HEK293 (cell line): ENCODE data around the gene FADS2.

Source experiments
- AEBP2 ChIP-seq: fragments of 450-650 bp; formaldehyde crosslinking; IDR thresholded peaks from 2 replicates; pipeline ENCODE4 v1.5.1; 2016; ENCODE audit warnings: missing biosample characterization, missing genetic modification characterization, borderline replicate concordance
- ATF2 ChIP-seq: fragments of 450-650 bp; formaldehyde crosslinking; IDR thresholded peaks from 2 replicates; pipeline ENCODE4 v1.5.1; 2016; ENCODE audit warnings: missing biosample characterization, missing genetic modification characterization, low read depth
- FEZF1 ChIP-seq: fragments of 450-650 bp; formaldehyde crosslinking; IDR thresholded peaks from 2 replicates; pipeline ENCODE4 v1.5.1; 2016; ENCODE audit warnings: missing biosample characterization, missing genetic modification characterization
- HIC1 ChIP-seq: fragments of 450-650 bp; formaldehyde crosslinking; IDR thresholded peaks from 2 replicates; pipeline ENCODE4 v1.5.1; 2016; ENCODE audit warnings: missing biosample characterization, missing genetic modification characterization
- KLF9 ChIP-seq: fragments of 450-650 bp; formaldehyde crosslinking; IDR thresholded peaks from 2 replicates; pipeline ENCODE4 v1.5.1; 2016; ENCODE audit warnings: missing biosample characterization, missing genetic modification characterization, low read depth
- MZF1 ChIP-seq: fragments of 450-650 bp; formaldehyde crosslinking; IDR thresholded peaks from 2 replicates; pipeline ENCODE4 v1.5.1; 2017; ENCODE audit warnings: missing biosample characterization, missing genetic modification characterization, borderline replicate concordance
- SALL2 ChIP-seq: fragments of 450-650 bp; formaldehyde crosslinking; IDR thresholded peaks from 2 replicates; pipeline ENCODE4 v1.5.0; 2017; ENCODE audit warnings: missing biosample characterization, mild to moderate bottlenecking, missing genetic modification characterization, borderline replicate concordance
- SCRT1 ChIP-seq: fragments of 450-650 bp; formaldehyde crosslinking; IDR thresholded peaks from 2 replicates; pipeline ENCODE4 v1.5.1; 2016; ENCODE audit warnings: missing biosample characterization, missing genetic modification characterization, borderline replicate concordance
- ZBTB17 ChIP-seq: fragments of 450-650 bp; formaldehyde crosslinking; IDR thresholded peaks from 2 replicates; pipeline ENCODE4 v1.5.1; 2016; ENCODE audit warnings: missing biosample characterization, missing genetic modification characterization
- ZNF138 ChIP-seq: fragments of 450-650 bp; formaldehyde crosslinking; IDR thresholded peaks from 2 replicates; pipeline ENCODE4 v1.5.1; 2016; ENCODE audit warnings: missing biosample characterization, missing genetic modification characterization, borderline replicate concordance
- ZNF148 ChIP-seq: fragments of 450-650 bp; formaldehyde crosslinking; IDR thresholded peaks from 2 replicates; pipeline ENCODE4 v1.5.0; 2017; ENCODE audit warnings: missing biosample characterization, missing genetic modification characterization, borderline replicate concordance
- ZNF18 ChIP-seq: fragments of 450-650 bp; formaldehyde crosslinking; IDR thresholded peaks from 2 replicates; pipeline ENCODE4 v1.5.1; 2016; ENCODE audit warnings: missing biosample characterization, missing genetic modification characterization
- ZNF19 ChIP-seq: fragments of 450-650 bp; formaldehyde crosslinking; IDR thresholded peaks from 2 replicates; pipeline ENCODE4; 2016; ENCODE audit warnings: missing biosample characterization, missing genetic modification characterization, low read depth
- ZNF292 ChIP-seq: fragments of 450-650 bp; formaldehyde crosslinking; IDR thresholded peaks from 2 replicates; pipeline ENCODE4 v1.5.1; 2016; ENCODE audit warnings: low read depth, missing biosample characterization, missing genetic modification characterization, borderline replicate concordance
- ZNF391 ChIP-seq: fragments of 450-650 bp; formaldehyde crosslinking; IDR thresholded peaks from 2 replicates; pipeline ENCODE4 v1.5.1; 2016; ENCODE audit warnings: low read depth, missing biosample characterization, missing genetic modification characterization, borderline replicate concordance
- ZNF426 ChIP-seq: fragments of 450-650 bp; formaldehyde crosslinking; IDR thresholded peaks from 2 replicates; pipeline ENCODE4 v1.5.1; 2017; ENCODE audit warnings: missing biosample characterization, missing genetic modification characterization, mild to moderate bottlenecking, inconsistent platforms, moderate library complexity
- ZNF488 ChIP-seq: fragments of 450-650 bp; formaldehyde crosslinking; IDR thresholded peaks from 2 replicates; pipeline ENCODE4 v1.5.1; 2016; ENCODE audit warnings: missing biosample characterization, missing genetic modification characterization
- ZNF544 ChIP-seq: fragments of 450-650 bp; formaldehyde crosslinking; IDR thresholded peaks from 2 replicates; pipeline ENCODE4 v1.5.0; 2017; ENCODE audit warnings: missing biosample characterization, missing genetic modification characterization
- ZNF558 ChIP-seq: fragments of 450-650 bp; formaldehyde crosslinking; IDR thresholded peaks from 2 replicates; pipeline ENCODE4 v1.5.1; 2016; ENCODE audit warnings: missing biosample characterization, missing genetic modification characterization
- ZNF561 ChIP-seq: fragments of 450-650 bp; IDR thresholded peaks from 2 replicates; pipeline ENCODE4 v1.5.1; 2018; ENCODE audit warnings: missing biosample characterization, missing genetic modification characterization, borderline replicate concordance
- ZNF596 ChIP-seq: fragments of 450-650 bp; IDR thresholded peaks from 2 replicates; pipeline ENCODE4 v1.5.0; 2018; ENCODE audit warnings: missing biosample characterization, mild to moderate bottlenecking, missing genetic modification characterization, moderate library complexity
- ZNF624 ChIP-seq: fragments of 450-650 bp; formaldehyde crosslinking; IDR thresholded peaks from 2 replicates; pipeline ENCODE4 v1.5.1; 2017; ENCODE audit warnings: missing biosample characterization, missing genetic modification characterization
- ZNF645 ChIP-seq: fragments of 450-650 bp; formaldehyde crosslinking; IDR thresholded peaks from 2 replicates; pipeline ENCODE4; 2016; ENCODE audit warnings: missing biosample characterization, missing genetic modification characterization
- ZNF660 ChIP-seq: fragments of 450-650 bp; IDR thresholded peaks from 2 replicates; pipeline ENCODE4 v1.5.1; 2018; ENCODE audit warnings: missing biosample characterization, mild to moderate bottlenecking, missing genetic modification characterization
- ZNF677 ChIP-seq: fragments of 450-650 bp; IDR thresholded peaks from 2 replicates; pipeline ENCODE4 v1.5.0; 2018; ENCODE audit warnings: missing biosample characterization, mild to moderate bottlenecking, missing genetic modification characterization, moderate library complexity
- ZSCAN23 ChIP-seq: fragments of 450-650 bp; formaldehyde crosslinking; IDR thresholded peaks from 2 replicates; pipeline ENCODE4 v1.5.1; 2016; ENCODE audit warnings: missing biosample characterization, missing genetic modification characterization

FADS2 gene

GRCh38 chr11:61816736-61817455, 11.2 kb upstream of the FADS2 start, which contains the start of gene FADS1 (continued):
- TF ChIP-seq SALL2 (tag by site-specific recombination) (no peak), ZNF544 (no peak), FEZF1 (tag by site-specific recombination) (no peak), ZNF660 (tag by site-specific recombination) (peak; percentile 78), ZNF148 (tag by site-specific recombination) (no peak), AEBP2 (tag by site-specific recombination) (no peak), ZNF138 (no peak), ZNF488 (tag by site-specific recombination) (no peak), HIC1 (peak; percentile 87), ZNF18 (no peak), ZNF596 (tag by site-specific recombination) (0 out of 2 replicates have a peak, but pooled peaks have one; percentile 37), ZBTB17 (tag by site-specific recombination) (no peak), ZNF677 (tag by site-specific recombination) (no peak), ZSCAN23 (tag by site-specific recombination) (no peak), ZNF19 (tag by site-specific recombination) (no peak), ATF2 (peak; percentile 41), ZNF558 (no peak), ZNF645 (tag by site-specific recombination) (no peak), ZNF561 (tag by site-specific recombination) (peak; percentile 74; the same call in 1 of the 2 replicates), ZNF391 (tag by site-specific recombination) (no peak; the same call in 1 of the 2 replicates), SCRT1 (tag by site-specific recombination) (no peak), KLF9 (peak; percentile 18; the same call in 1 of the 2 replicates), MZF1 (tag by site-specific recombination) (no peak), ZNF624 (tag by site-specific recombination) (no peak), ZNF426 (no peak), ZNF292 (tag by site-specific recombination) (no peak)
